Pancreas (tissue), 10 donors: ENCODE data around the gene TNFAIP3. TPM values are rescaled to one million over a fixed set of nuclear protein-coding genes. Genes with fewer than 3 reads are reported as not detected.

ENCODE experiments used
- ATAC-seq, 4 donors: fragments of 200-7000 bp; cut with Tn5 transposase; one replicate each; pipeline versions ENCODE4 v1.8.0 to v1.9.1; 2020; ENCODE audit warnings: mild to moderate bottlenecking in 4 of 4, moderate library complexity in 4 of 4
- DNase-seq, 6 donors: peaks; one replicate each; pipeline ENCODE4 v3.0.0-alpha.2; 2020
- FAIRE-seq: peaks from 2 replicates; lab custom pipeline; 2012; peaks lifted over from hg19 to GRCh38; lab: Jason Lieb, UNC
- H3K27ac ChIP-seq, 4 donors: fragments of 200-600 bp; sonication (generic); 1 replicate in 3 of 4; 2 replicates in 1 of 4; pipeline versions ENCODE4 v1.5.0 to v1.8.0; 2020
- H3K27me3 ChIP-seq, 4 donors: fragments of 200-600 bp; one replicate each; pipeline ENCODE4 v1.8.0; 2021
- H3K36me3 ChIP-seq, 3 donors: fragments of 200-600 bp; sonication (generic) in 1 of 3; one replicate each; pipeline versions ENCODE4 v1.5.0 to v1.8.0; 2020 to 2021
- H3K4me1 ChIP-seq, 3 donors: fragments of 200-600 bp; one replicate each; pipeline ENCODE4 v1.8.0; 2021
- H3K4me3 ChIP-seq, 4 donors: fragments of 200-600 bp; sonication (generic) in 2 of 4; one replicate each; pipeline versions ENCODE4 v1.5.0 to v1.8.0; 2020 to 2021
- H3K9me3 ChIP-seq, 4 donors: fragments of 200-600 bp; one replicate each; pipeline ENCODE4 v1.8.0; 2021
- WGBS, 2 donors: extraction: QIAGEN DNeasy Blood & Tissue Kit; methylation state at CpG; one replicate each; pipeline ENCODE4 v1.1.7; 2013; 5-methylcytosine and 5-hydroxymethylcytosine counted together
- intact Hi-C, 3 donors: fragments of 100-400 bp; cut with DNase I; formaldehyde crosslinking; loops; one replicate each; pipeline versions ENCODE4 v1.11.1 to v1.14.2; 2022
- polyA plus RNA-seq, 2 donors: library from polyadenylated mRNA; stranded (reverse); fragments of 200-250 nt; gene quantifications; one replicate each; pipeline ENCODE4 v1.2.3, GENCODE V29; 2013
- total RNA-seq, 6 donors: library from RNA; stranded (reverse); fragmentation: NEBNext Ultra II Directional in 4 of 6; extraction: Animal tissue kit (Norgen Biotek cat#: 25700) in 4 of 6; gene quantifications; one replicate each; pipeline versions ENCODE4 v1.2.1 to v1.2.4, GENCODE V29; 2021 to 2023
- TF ChIP-seq, protein P1 (sequence below), 4 donors: fragments of 200-600 bp; sonication (generic) in 3 of 4; IDR thresholded peaks; one replicate each; pipeline versions ENCODE4 v1.5.0 to v1.8.0; 2021; ENCODE audit warnings: antibody characterized with exemption in 4 of 4
- donor health status: healthy with polysubstance abuse.
- donor health status: DM: no; HTN: no; CAD: no; lungs with moderate emphysema.
- donor health status: DM: no; HTN: no; CAD: no.
- donor health status: control.
- donor health status: control.
- donor health status: Bipolar disorder and iron deficiency.
- donor health status: DM: yes; HTN: yes; CAD: no.
- donor health status: DM: no; HTN: no; CAD: no.
- donor health status: DM: no; HTN: no; CAD: no.
- donor health status: DM: yes; HTN: yes; CAD: no.

The TNFAIP3 gene
- total and polyA plus RNA-seq, 8 donors = 9.3 to 59.2 (median 14.2) TPM

DNA sequence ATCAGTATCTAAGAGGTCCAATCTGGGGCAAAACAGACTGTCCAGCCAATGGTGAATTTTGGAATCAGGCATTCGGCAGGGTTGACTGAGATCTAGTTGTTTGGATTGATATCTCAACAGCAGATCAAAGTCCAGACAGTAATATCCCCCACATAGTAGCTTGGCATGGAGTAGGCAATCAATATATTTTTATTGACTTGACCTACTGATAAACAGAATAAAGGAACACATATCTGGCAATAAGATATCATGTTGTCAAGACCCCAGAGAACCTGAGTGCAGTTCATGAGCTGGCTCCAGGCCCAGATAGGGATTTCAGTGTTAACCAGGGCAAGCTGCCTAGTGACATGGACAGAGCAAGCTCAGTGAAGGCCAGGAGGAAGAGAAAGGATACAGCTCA lies 34.4 kb downstream of the TNFAIP3 start:
- intact Hi-C loops = no loop called here
- FAIRE-seq (no peak), ATAC-seq (peak; percentile 36 to 65 (median 54)), DNase-seq (peak in 2 of 6 donors; percentile 11 to 50)
- WGBS, 2 donors = 11 to 14% methylated on average over 1 of the region's 1 CpG
- TF ChIP-seq, protein P1, sequence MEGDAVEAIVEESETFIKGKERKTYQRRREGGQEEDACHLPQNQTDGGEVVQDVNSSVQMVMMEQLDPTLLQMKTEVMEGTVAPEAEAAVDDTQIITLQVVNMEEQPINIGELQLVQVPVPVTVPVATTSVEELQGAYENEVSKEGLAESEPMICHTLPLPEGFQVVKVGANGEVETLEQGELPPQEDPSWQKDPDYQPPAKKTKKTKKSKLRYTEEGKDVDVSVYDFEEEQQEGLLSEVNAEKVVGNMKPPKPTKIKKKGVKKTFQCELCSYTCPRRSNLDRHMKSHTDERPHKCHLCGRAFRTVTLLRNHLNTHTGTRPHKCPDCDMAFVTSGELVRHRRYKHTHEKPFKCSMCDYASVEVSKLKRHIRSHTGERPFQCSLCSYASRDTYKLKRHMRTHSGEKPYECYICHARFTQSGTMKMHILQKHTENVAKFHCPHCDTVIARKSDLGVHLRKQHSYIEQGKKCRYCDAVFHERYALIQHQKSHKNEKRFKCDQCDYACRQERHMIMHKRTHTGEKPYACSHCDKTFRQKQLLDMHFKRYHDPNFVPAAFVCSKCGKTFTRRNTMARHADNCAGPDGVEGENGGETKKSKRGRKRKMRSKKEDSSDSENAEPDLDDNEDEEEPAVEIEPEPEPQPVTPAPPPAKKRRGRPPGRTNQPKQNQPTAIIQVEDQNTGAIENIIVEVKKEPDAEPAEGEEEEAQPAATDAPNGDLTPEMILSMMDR (IDR thresholded peaks at IDR 0.05) = no peak
- Histone ChIP-seq H3K4me3 (no peak overlapping the region), H3K27me3 (no peaks in the 10 kb centered on the region), H3K27ac (peak overlapping the region in 3 of 4 donors; percentile 37 to 47 (median 43)), H3K4me1 (peaks cover 10 to 11% (median 11%) of the 10 kb centered on the region in 3 donors), H3K9me3 (no peaks in the 10 kb centered on the region), H3K36me3 (no peaks in the 10 kb centered on the region)

DNA sequence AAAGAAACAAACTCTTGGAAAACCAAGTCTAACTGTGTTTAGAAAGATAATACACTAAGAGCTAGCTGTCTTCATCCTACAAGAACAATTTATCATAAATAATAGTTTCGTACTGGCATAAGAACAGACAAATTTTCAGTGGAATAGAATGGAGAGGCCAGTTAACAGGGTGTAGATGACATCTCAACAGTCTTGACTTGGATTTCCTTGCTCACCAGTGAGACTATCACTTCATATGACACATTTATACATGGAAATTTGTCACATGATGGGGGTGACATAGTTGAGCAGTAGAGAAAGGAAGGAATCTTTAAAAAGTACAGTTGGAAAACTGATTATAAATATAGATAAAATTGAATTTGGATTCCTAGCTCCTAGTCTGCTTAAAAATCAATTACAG lies 35.6 kb downstream of the TNFAIP3 start:
- WGBS, 2 donors = 86 to 97% methylated on average over 1 of the region's 1 CpG
- H3K4me1 ChIP-seq = peaks cover 10 to 11% (median 11%) of the 10 kb centered on the region in 3 donors
- H3K9me3 ChIP-seq = no peaks in the 10 kb centered on the region
- intact Hi-C loops = no loop called here
- no peak for DNase-seq
- no peaks in the 10 kb centered on the region for H3K27me3 ChIP-seq
- H3K36me3 ChIP-seq = no peaks in the 10 kb centered on the region
- no peak overlapping the region for H3K27ac ChIP-seq
- H3K4me3 ChIP-seq = no peak overlapping the region
- no peak for FAIRE-seq
- no peak for ATAC-seq
- TF ChIP-seq, protein P1 (IDR thresholded peaks at IDR 0.05) = no peak

DNA sequence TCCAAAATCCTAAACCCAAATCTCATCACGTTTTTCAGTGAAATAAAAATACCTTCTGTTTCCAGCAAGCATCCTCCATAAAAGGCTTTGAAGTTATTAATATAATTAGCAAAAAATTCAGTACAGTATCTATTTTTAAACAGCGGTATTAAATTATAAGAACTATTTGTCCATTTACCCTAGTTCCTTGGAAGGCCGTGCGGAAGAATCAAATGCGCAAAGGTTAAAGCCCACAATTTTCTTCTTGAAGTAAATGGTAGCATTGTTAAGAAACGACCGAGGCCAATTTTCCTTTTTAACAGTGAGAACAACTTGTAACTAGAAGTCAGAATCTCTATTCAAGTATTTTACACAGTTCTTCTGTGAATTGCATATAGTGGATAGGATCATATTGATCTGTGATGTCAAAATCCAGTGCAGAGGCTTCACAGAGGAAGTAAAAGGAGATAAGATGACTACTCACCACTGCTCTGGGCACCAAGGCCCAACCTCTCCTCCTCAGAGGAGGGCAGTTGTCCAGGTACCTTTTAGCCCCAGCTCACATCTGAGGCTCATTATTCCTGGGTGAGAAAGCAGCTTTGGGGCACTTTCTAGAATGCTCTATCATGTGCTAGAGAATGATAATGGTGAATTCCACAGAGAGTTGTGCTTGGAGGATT lies 36.3 kb downstream of the TNFAIP3 start:
- no peak for DNase-seq

DNA sequence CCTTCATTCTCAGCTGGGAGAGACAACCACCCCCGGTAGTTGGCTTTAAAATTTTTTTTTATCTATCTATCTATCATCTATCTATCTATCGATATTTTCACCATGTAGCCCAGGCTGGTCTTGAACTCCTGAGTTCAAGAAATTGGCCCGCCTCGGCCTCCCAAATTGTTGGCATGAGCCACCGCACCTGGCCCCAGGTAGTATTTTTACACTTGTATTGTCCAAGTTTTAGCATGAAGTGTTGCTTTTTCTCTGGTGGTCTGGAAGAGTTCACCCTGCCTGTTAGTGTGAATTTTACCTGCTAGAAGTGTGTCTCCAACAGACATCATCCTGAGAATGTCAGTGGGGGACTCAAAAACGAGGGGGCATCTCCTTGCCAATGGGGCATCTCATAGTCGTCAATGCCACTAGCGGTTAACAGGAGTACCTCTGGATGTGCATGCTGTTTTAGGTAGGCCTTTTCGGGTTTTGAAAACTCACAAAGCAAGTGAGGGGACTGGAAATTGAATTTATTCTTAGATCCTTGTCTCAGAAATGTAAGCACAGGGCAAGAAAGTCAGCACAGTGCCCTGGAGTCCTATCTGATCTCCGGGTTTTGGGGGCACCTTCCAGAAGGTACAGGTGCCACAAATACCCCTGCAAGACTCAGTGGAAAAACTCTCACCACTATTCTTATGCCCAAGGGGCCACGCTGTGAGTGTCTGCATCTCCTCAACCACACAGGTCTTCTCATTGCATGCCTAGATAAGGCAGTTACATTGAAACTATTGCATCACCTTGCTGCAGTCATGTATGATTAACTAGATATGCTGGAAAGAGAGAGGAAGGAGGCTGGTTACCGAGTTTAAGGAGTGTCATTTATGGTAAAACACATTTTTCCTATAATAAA lies 37.1 kb downstream of the TNFAIP3 start:
- intact Hi-C loops = no loop called here
- Histone ChIP-seq H3K27me3 (no peaks in the 10 kb centered on the region), H3K4me1 (peaks cover 10 to 11% (median 11%) of the 10 kb centered on the region in 3 donors), H3K36me3 (no peaks in the 10 kb centered on the region), H3K4me3 (no peak overlapping the region), H3K9me3 (no peaks in the 10 kb centered on the region), H3K27ac (peak overlapping the region in 2 of 4 donors; percentile 76 to 84)
- no peak for DNase-seq
- peak in 3 of 4 donors; percentile 75 to 78 (median 77) for ATAC-seq
- FAIRE-seq = no peak
- 79 to 81% methylated on average over 12 of the region's 12 CpGs for WGBS, 2 donors
- TF ChIP-seq, protein P1 (IDR thresholded peaks at IDR 0.05) = no peak

More for the DNA sequence above, 36.3 kb downstream of the TNFAIP3 start:
- TF ChIP-seq, protein P1 (IDR thresholded peaks at IDR 0.05) = no peak
- Histone ChIP-seq H3K36me3 (no peaks in the 10 kb centered on the region), H3K9me3 (no peaks in the 10 kb centered on the region), H3K27ac (peak overlapping the region in 1 of 4 donors; percentile 84), H3K4me1 (peaks cover 10 to 11% (median 11%) of the 10 kb centered on the region in 3 donors), H3K27me3 (no peaks in the 10 kb centered on the region), H3K4me3 (no peak overlapping the region)
- 87 to 91% methylated on average over 7 of the region's 7 CpGs for WGBS, 2 donors
- FAIRE-seq (no peak), ATAC-seq (no peak)
- intact Hi-C loops = no loop called here
